Right ventricle myocardium superior (tissue), 1 donor: Measurements from ENCODE around the gene CHPF. TPM values are rescaled to one million over a fixed set of nuclear protein-coding genes. Genes with fewer than 3 reads are reported as not detected.

Experiments
- ATAC-seq: fragments of 200-7000 bp; cut with Tn5 transposase; one replicate; pipeline ENCODE4 v1.9.1; 2020; ENCODE audit warnings: mild to moderate bottlenecking; ENCODE audit not compliant: poor library complexity
- DNase-seq: peaks from one replicate; pipeline ENCODE4 v3.0.0-alpha.2; 2020
- intact Hi-C: fragments of 100-400 bp; cut with DNase I; formaldehyde crosslinking; loops from one replicate; pipeline ENCODE4 v1.11.2; 2022
- total RNA-seq: library from RNA; stranded (reverse); fragmentation: NEBNext Ultra II Directional; extraction: Animal tissue kit (Norgen Biotek cat#: 25700); gene quantifications from one replicate; pipeline ENCODE4 v1.2.1, GENCODE V29; 2021
- donor health status: DM: no; HTN: yes; CAD: no; lungs with severe emphysema.

CHPF gene
- total RNA-seq, 1 donor from 2014 or later: 85.9 TPM

DNA sequence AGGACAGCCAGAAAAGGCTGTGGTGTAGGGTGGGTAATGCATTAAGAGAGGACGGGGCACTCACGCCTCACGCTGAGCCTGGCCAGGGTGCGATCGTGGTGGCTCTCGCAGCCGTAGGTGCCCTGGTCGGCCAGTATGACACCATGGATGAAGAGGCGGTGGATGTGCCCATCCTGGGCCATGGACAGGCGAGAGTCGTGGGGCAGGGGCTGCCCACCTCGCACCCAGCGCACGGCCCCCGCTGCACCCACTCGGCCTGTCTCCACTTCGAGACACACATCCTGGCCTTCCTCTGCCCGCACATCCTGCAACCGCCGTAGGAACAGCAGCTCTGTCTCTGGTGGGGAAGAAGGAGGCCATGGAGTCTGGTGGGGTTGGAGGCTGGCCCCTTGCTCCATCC lies 12.3 kb upstream of the CHPF start:
- intact Hi-C loops: no loop called here
- DNase-seq (peak; percentile 40), ATAC-seq (no peak)

- DNase-seq (no peak), ATAC-seq (no peak)
- intact Hi-C loops: no loop called here
Observed at GRCh38 chr2:219554350-219554749, 10.7 kb upstream of the CHPF start.

DNA sequence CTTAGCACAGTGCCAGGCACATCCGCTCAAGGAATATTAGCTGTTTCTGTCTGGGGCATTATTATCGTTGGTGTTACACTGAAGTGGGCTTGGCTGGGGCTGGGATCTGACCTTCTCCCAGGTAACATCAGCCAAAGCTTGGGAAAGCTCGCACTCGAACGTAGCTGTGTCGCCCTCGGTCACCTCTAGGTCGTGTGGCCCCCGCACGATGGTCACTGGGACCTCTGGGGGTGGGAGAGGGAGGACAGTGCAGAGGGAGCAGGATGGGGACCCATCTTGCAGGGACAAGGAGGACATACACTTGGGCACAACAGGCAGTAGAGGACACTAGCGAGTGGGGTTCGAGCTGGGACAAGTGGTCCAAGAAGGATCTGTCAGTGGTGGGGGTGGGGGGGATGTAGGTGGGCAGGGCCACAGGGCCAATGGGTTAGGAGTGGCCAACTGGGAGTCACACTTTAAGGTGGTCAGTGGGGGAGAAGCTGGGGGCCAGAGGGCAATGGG lies 9.9 kb upstream of the CHPF start:
- intact Hi-C loops: no loop called here

GRCh38 chr2:219553168-219553417 lies 9.5 kb upstream of the CHPF start:
- no peak for DNase-seq
- intact Hi-C loops: no loop called here
- no peak for ATAC-seq

More for the DNA sequence above, 9.9 kb upstream of the CHPF start:
- ATAC-seq: no peak
- no peak for DNase-seq

DNA sequence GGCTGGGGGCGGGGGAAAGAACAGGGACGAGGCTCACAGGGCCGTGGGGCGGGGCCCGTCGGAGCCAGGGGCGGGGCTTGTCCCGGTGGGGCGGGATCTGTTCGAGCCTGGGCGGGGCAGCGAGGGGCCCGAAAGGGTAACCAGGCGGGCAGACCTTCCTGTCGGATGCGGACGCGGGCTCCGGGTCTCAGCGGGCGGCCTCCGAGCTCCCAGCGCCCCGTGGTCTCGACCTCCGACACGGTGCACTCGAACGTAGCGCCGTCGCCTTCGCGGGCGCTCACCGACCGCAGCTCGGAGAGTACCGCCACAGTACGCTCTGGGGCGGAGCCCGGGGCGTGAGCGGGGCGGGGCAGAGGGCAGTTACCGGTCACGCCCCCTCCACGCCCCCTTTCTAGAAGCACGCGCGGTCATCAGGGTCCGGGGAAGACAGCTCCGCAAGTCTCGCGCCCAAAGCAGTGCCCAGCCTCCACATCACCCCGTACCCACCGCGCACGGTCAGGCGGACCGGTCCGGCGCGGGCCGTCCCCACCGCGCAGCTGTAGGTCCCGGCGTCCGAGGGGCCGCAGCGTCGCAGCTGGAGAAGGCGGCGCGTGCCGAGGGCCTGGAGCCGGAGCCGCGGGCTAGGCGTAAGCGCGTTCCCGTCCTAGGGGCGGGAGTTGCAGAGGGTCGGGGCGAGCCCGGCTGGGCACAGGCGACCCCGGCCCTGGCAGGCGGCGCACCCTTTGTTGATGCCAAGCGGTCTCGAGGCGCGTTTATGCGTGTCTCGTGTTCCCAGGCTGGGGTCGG lies 9.0 kb upstream of the CHPF start:
- ATAC-seq: peak; percentile 95
- DNase-seq: peak; percentile 90
- intact Hi-C loops: no loop called here

GRCh38 chr2:219551441-219552381 lies 8.1 kb upstream of the CHPF start:
- intact Hi-C loops: no loop called here
- DNase-seq: no peak
- ATAC-seq: peak; percentile 1

GRCh38 chr2:219549619-219550018 lies 6.0 kb upstream of the CHPF start:
- no peak for DNase-seq
- ATAC-seq: no peak
- intact Hi-C loops: no loop called here

GRCh38 chr2:219548990-219549389 lies 5.4 kb upstream of the CHPF start:
- DNase-seq: no peak
- no peak for ATAC-seq
- intact Hi-C loops: no loop called here

- intact Hi-C loops: no loop called here
- ATAC-seq: no peak
Observed at GRCh38 chr2:219547621-219548020, 4.0 kb upstream of the CHPF start.

DNA sequence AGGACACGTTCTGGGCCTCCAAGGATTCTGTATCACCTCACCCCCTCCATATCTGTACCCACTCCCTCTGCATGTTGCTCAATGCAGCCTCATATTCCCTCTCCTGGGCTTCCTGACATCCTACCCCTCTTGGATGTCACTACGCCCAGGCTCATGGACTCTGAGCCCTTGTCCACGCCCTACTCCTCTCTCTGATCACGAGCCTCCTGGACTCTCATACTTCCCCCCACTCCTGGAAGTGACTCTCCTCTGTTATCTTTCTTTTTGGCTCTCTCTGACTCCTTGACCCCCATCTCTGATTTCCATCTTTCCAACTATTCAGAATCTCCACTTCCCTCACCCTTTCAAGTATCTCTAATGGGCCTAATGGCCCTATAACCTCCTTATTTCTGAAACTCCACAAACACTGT lies 2.3 kb upstream of the CHPF start:
- DNase-seq: no peak
- ATAC-seq: no peak
- intact Hi-C loops: no loop called here

More at GRCh38 chr2:219547621-219548020, 4.0 kb upstream of the CHPF start:
- no peak for DNase-seq

DNA sequence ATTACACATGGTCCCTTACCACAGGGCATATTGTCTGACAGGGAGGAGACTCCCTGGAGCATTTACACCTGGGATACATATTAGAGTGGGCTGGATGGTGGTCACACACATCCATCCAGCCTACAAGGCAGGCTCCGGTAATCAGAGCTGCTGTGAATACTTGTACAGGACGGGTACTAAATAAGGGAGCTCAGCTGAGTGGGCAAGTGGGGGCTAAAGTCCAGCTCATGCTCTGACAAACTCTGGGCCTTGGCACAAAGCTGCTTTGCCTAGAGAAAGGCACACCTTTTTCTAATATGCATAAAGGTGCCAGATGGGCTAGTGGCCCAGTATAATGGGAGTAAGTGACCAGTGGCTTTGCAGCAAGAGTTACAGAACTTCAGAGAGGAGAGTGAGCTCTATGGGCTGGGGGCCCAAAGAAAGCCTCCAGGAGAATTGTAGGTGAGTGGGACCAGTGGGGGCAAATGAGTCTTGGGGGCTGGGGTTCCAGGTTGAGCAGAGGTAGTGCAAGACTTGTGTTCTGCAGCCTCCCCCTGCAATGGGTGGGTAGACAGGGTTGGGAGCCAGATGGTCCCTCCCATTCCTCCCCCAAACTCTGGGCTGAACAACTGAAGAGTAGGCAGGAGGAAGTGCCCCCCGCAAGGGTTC lies 1.8 kb upstream of the CHPF start:
- intact Hi-C loops: no loop called here

GRCh38 chr2:219544567-219544966 lies 958 bp upstream of the CHPF start:
- ATAC-seq (no peak), DNase-seq (no peak)
- intact Hi-C loops: loop anchor here (5.0 kb wide), 2 partner anchors 98 to 143 kb away; no protein-coding TSS in a partner anchor

More for the DNA sequence above, 1.8 kb upstream of the CHPF start:
- ATAC-seq (no peak), DNase-seq (no peak)

GRCh38 chr2:219542931-219543595 lies 546 bp downstream of the CHPF start:
- ATAC-seq (peak; percentile 48), DNase-seq (no peak)
- intact Hi-C loops: loop anchor here (5.0 kb wide), 2 partner anchors 99 to 144 kb away; no protein-coding TSS in a partner anchor

GRCh38 chr2:219541611-219542180 lies 1.9 kb downstream of the CHPF start:
- peak; percentile 88 for DNase-seq
- ATAC-seq: peak; percentile 33
- intact Hi-C loops: loop anchor here (5.0 kb wide), 2 partner anchors 101 to 146 kb away; no protein-coding TSS in a partner anchor

DNA sequence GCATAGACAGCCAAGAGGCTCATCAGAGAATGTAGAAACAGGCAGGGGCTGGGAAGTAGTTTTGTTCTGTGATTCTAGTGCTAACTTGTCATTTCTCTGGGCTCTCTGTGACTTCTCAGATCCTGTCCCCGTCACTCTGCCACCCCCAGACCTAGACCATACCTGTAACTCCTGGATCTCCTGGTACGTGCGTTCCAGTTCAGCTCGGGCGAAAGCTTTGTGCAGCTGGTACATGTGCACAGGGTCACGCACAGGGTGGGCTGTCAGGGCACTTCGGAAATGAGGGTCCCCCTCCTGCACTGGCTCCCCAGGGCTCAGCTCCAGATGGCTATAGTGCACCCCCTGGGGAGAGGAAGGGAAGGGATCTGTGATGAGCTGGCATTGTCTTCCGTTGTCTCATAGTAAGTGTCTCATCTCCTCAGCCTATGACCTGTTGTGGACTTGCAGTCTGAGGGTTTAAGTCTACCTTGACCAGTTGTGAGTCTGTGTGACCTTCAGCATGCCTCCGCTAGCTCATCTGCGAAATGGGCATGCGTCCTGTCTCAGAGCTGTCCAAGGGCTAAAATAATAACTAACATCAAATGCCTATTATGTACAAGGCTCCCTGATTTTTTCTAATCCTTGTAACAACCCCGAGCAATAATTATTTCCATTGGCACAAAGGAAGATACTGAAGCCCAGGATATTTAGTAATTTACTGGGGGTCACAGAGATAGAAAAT lies 2.7 kb downstream of the CHPF start:
- intact Hi-C loops: loop anchor here (5.0 kb wide), 2 partner anchors 101 to 146 kb away; no protein-coding TSS in a partner anchor
- DNase-seq: no peak
- ATAC-seq: no peak

DNA sequence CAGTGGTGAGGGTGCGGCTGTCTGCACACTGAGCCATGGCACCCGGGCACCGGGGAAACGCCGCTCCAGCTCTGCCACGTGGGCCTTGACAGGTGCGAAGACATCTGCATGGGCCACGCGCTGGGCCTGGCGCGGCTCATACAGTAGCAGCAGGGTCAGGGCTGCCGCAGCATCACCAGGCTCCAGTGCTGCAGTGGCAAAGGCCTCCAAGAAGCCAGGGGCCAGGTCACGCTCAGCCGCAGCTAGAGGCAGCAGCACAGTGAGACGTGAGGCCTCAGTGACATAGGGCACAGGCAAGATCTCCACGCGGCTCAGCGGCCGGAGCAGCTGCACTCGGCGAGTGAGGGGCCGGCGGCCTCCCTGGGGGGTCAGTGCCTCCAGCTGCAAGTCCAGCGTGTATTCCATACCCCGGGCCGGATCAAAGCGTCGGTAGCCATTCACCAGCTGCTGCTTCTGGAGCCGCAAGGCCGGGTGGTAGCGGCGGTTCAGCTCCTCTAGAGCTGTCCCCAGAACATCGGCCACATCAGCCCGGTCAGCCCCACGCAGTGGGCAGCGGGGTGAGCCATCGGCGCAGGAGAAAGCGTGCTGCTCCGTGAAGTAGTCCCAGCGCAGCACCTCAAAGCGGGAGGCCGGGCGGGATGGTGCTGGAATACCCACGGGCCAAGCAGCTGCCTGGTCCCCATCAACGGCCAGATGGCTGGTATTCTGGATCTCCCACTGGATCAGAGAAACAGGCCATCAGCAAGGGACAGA lies 3.5 kb downstream of the CHPF start:
- DNase-seq (no peak), ATAC-seq (no peak)
- intact Hi-C loops: loop anchor here (5.0 kb wide), 2 partner anchors 102 to 147 kb away; no protein-coding TSS in a partner anchor
